GM12873 (cell line): ENCODE results near the gene NIPAL4.

Source experiments
- TF ChIP-seq, protein P1 (sequence below): IDR thresholded peaks from 2 replicates; pipeline ENCODE4 v1.5.1; 2012; ENCODE audit warnings: low read depth, mild to moderate bottlenecking, moderate library complexity, low read length, control low read depth; ENCODE audit not compliant: insufficient read depth; ENCODE audit errors: missing control alignments

Gene NIPAL4

DNA sequence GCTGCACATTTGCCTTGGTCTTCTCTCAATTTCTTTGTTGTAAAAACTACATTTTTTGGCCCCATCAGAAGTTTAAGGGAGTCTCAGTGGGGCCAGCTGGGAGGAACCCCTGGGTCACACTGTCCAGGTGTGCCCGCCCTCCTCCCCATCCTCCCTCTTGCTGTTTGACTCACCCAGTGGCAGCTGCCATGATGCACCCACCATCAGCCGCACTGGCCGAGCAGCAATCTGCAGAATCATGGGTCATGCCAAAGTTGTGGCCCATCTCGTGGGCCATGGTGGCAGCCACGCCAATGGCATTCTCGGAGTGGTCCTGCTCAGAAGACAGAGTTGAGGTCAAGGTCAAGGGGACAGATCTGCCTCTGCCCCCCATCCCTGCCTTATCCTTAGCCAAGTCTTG is 45.5 kb downstream of the NIPAL4 start:
- TF ChIP-seq, protein P1, sequence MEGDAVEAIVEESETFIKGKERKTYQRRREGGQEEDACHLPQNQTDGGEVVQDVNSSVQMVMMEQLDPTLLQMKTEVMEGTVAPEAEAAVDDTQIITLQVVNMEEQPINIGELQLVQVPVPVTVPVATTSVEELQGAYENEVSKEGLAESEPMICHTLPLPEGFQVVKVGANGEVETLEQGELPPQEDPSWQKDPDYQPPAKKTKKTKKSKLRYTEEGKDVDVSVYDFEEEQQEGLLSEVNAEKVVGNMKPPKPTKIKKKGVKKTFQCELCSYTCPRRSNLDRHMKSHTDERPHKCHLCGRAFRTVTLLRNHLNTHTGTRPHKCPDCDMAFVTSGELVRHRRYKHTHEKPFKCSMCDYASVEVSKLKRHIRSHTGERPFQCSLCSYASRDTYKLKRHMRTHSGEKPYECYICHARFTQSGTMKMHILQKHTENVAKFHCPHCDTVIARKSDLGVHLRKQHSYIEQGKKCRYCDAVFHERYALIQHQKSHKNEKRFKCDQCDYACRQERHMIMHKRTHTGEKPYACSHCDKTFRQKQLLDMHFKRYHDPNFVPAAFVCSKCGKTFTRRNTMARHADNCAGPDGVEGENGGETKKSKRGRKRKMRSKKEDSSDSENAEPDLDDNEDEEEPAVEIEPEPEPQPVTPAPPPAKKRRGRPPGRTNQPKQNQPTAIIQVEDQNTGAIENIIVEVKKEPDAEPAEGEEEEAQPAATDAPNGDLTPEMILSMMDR, result no peak

DNA sequence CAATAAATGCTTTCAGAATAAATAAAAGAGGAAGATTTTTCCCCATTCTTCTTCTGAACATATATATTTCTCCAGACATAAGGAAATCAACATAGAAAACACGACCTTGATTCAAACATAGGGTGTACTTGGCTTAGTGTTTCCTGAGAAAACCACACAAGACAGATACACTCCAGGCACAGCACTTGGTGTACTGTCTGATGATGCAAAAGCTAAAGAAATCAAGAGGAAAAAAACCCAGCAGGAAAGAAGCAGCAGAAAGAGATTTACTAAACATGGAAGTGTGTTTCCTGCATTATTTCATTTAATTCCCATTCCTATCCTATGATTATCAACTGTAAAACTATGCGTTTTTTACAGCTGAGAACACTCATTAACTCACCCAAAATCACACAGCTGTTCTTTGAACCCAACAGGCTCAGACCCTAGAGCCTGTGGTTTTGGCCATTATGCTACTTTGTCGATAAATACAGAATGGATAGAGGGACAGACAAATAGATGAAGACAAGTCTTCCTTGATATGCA is 46.1 kb downstream of the NIPAL4 start:
- TF ChIP-seq, protein P1, result no peak

DNA sequence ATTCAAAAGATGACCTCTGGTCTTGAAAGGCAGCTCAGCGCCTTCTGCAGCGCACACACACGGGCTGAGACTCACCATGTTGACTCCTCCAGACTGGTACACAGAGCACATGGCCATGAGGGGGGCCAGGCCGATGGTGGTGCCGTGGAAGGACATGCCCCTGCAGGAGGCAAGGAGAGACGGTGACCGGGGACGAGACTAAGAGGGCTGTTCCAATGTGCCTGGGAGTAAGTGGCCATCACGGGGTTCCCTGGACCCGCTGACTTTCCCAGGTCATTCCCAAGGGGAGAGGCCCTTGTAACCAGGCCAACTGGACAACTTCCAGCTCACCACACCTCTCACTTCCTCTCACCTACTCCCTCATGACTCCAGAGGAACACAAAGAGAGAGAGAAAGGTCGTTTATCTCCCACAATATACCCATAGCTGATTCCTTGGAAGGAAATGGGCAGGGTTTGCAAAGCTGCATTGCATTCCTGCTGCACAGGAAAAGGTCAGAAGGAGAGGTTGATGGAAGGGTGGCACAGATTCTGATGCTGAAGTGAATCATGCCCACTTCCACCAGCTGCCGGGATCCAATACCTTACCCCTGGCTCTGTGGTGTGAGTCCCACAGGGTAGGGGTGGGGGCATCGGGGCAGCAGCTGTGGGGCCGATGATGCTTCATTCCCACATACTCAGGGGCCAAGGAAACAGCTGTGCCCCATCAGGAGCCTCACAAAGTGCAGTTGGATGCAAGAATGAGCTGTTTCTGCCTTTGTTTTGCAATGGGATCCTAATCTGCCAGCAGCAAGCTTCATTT is 47.2 kb downstream of the NIPAL4 start:
- TF ChIP-seq, protein P1, result no peak

DNA sequence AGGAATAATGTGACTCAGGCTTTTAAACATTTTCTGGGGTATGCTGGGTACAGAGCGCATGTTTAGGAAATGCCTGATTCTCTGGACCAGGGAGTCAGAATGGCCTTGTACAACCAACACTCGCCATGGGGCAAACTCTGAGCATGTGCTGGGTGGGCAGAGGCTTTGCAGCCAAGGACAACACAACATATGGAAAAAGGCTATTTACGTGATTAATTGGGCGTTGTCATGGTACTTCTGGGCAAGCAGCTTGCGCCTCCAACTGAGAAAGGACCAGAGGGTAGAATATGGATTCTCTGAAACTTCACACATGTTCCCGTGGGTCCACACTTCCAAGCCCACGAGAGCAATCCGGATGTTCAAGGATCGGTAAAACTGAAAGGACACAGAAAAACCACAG is 49.1 kb downstream of the NIPAL4 start:
- TF ChIP-seq, protein P1, result no peak

DNA sequence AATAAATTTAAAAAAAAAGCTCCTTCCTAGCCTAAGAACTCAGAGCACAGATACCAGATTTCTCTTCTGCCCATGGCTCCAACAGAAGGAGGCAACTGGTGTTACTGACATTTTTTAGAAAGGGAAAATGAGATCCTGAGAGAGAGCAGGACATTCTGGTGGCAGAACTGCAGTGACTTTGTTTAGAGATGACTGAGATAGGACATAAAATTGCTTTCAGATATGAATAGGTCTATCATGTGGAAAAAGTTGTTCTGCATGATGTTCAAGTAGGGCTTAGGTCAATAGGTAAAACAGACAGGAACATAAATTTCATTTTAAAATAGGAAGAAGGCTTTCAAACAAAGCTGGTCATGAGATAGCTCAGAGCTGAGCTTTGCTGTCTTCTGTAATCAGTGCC is 49.6 kb downstream of the NIPAL4 start:
- TF ChIP-seq, protein P1, result no peak

DNA sequence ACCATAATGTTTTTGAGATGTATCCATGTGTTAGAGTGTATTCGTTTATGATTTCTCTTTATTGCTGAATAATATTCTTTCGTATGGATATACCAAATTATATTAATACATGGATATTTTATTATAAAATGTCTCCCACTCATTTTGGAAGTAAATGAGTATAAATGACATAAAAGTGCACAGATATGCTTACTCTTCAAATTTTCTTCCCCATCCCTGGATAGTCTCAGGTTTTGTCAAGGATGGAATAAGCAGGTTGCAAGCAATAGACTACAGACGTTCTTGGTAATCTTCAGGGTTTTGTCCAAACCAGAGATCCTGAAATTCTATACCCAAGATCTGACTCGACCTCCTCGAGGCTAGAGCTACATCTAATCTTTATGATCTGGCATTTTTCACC is 50.7 kb downstream of the NIPAL4 start:
- TF ChIP-seq, protein P1, result no peak

DNA sequence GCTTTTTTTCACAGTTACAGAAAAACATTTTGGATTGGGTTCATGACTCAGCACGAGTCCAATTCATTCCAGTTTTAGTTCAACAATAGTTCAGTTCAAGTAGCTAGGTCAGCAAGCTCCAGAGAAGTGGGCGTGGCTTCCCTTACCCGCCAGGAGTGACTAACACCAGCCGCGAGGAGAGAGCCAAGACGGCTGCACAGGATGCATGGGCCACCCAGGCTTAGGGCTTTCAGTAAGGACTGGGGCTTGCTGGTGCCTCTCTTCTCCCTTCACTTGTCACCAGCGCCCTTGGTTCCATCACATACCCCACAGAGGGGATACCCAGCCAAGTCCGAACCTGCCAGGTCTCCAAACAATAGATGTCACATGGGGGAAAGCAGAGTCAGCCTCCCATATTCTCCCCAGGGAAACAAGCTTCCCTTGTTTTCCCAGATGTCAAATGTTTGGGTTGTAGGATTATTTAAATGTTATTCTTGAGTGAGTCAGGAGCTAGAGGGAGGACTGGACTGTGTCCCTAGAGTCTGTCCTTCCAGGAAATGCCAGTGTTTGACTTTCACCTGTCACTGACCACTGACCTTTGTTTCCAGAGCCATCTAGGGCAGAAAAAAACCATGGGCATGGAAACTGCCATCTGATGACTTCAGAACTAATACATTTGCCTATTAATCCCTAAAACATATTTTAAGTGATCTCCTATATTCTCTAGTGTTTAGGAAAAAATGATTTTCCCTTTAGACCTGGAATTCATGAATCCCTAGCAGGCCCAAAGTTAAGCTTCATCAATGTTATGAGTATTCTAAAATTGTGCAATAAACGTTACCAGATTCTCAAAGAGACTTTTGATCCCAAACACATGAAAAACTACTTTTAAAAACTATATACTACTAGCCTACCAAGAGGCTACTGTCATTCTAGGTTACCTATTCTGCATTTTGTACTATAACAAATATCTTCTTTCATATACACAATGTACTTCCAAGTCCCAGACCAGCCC is 51.9 kb downstream of the NIPAL4 start:
- TF ChIP-seq, protein P1, result no peak
